Ascending aorta (tissue), 2 donors: Measurements from ENCODE around the gene ZNF839. TPM values are rescaled to one million over a fixed set of nuclear protein-coding genes. Genes with fewer than 3 reads are reported as not detected.

Experiments used
- DNase-seq, 2 donors: peaks; one replicate each; pipeline ENCODE4 v3.0.0-alpha.2; 2019; ENCODE audit warnings: low spot score in 2 of 2
- H3K27ac ChIP-seq, 2 donors: fragments of 200-600 bp; sonication (generic); one replicate each; pipeline ENCODE4 v1.5.1; 2016 to 2017; ENCODE audit warnings: mild to moderate bottlenecking in 1 of 2
- H3K27me3 ChIP-seq: fragments of 200-600 bp; sonication (generic); one replicate; pipeline ENCODE4 v1.5.1; 2017
- H3K36me3 ChIP-seq, 2 donors: fragments of 200-600 bp; sonication (generic); one replicate each; pipeline ENCODE4 v1.5.1; 2016
- H3K4me1 ChIP-seq, 2 donors: fragments of 200-600 bp; sonication (generic); one replicate each; pipeline ENCODE4 v1.5.1; 2016 to 2017; ENCODE audit warnings: mild to moderate bottlenecking in 1 of 2
- H3K4me3 ChIP-seq, 2 donors: fragments of 200-600 bp; sonication (generic); one replicate each; pipeline ENCODE4 v1.5.1; 2016 to 2017; ENCODE audit warnings: mild to moderate bottlenecking in 1 of 2
- H3K9me3 ChIP-seq, 2 donors: fragments of 200-600 bp; sonication (generic); one replicate each; pipeline ENCODE4 v1.5.1; 2016
- CTCF ChIP-seq, 3 experiments: fragments of 200-600 bp in 2 of 3; fragments of 450-650 bp in 1 of 3; sonication (generic) in 2 of 3; IDR thresholded peaks; one replicate each; pipeline ENCODE4 v1.5.1; 2016 to 2019; ENCODE audit warnings: antibody characterized with exemption in 3 of 3, mild to moderate bottlenecking in 1 of 3, moderate library complexity in 1 of 3
- intact Hi-C: fragments of 100-400 bp; cut with DNase I; formaldehyde crosslinking; loops from one replicate; pipeline ENCODE4 v1.15.1; 2023
- total RNA-seq: library from RNA; depleted of rRNA; stranded (reverse); fragments of >200 nt; gene quantifications from one replicate; pipeline ENCODE4 v1.1.0, GENCODE V29; 2016

Gene ZNF839
- total RNA-seq, 1 donor from 2014 or later, result 11.0 TPM

- intact Hi-C loops, result no loop called here
These were observed 15.6 kb downstream of the ZNF839 start for GRCh38 chr14:102335163-102335562.

GRCh38 chr14:102338724-102339123 lies 19.2 kb downstream of the ZNF839 start:
- no peaks in the 10 kb centered on the region for H3K9me3 ChIP-seq
- H3K36me3 ChIP-seq, result peaks cover 28 to 71% of the 10 kb centered on the region in 2 donors
- H3K27me3 ChIP-seq, result no peaks in the 10 kb centered on the region
- DNase-seq, result no peak
- H3K4me1 ChIP-seq, result no peaks in the 10 kb centered on the region
- no peak for TF ChIP-seq CTCF (IDR thresholded peaks at IDR 0.05)
- no peak overlapping the region for H3K4me3 ChIP-seq
- intact Hi-C loops, result no loop called here
- H3K27ac ChIP-seq, result no peak overlapping the region

More at GRCh38 chr14:102335163-102335562, 15.6 kb downstream of the ZNF839 start:
- H3K27ac ChIP-seq, result no peak overlapping the region
- peaks cover 15 to 53% of the 10 kb centered on the region in 2 donors for H3K36me3 ChIP-seq
- H3K27me3 ChIP-seq, result no peaks in the 10 kb centered on the region
- no peaks in the 10 kb centered on the region for H3K9me3 ChIP-seq
- no peak overlapping the region for H3K4me3 ChIP-seq
- no peak for TF ChIP-seq CTCF (IDR thresholded peaks at IDR 0.05)
- no peak for DNase-seq
- no peaks in the 10 kb centered on the region for H3K4me1 ChIP-seq

GRCh38 chr14:102341566-102341965 lies 22.0 kb downstream of the ZNF839 start:
- peaks cover 50 to 79% of the 10 kb centered on the region in 2 donors for H3K36me3 ChIP-seq
- H3K4me3 ChIP-seq, result no peak overlapping the region
- no peak for TF ChIP-seq CTCF (IDR thresholded peaks at IDR 0.05)
- H3K27me3 ChIP-seq, result no peaks in the 10 kb centered on the region
- H3K9me3 ChIP-seq, result no peaks in the 10 kb centered on the region
- intact Hi-C loops, result no loop called here
- H3K4me1 ChIP-seq, result no peaks in the 10 kb centered on the region
- no peak for DNase-seq
- no peak overlapping the region for H3K27ac ChIP-seq

- Histone ChIP-seq H3K27me3 (no peaks in the 10 kb centered on the region), H3K27ac (no peak overlapping the region), H3K4me3 (no peak overlapping the region), H3K4me1 (no peaks in the 10 kb centered on the region), H3K9me3 (no peaks in the 10 kb centered on the region), H3K36me3 (peaks cover 56 to 81% of the 10 kb centered on the region in 2 donors)
- intact Hi-C loops, result no loop called here
- TF ChIP-seq CTCF (IDR thresholded peaks at IDR 0.05), result no peak
- DNase-seq, result no peak
These were observed 22.7 kb downstream of the ZNF839 start for GRCh38 chr14:102342238-102342637.

- Histone ChIP-seq H3K27ac (no peak overlapping the region), H3K4me3 (no peak overlapping the region), H3K36me3 (peaks cover 66 to 89% of the 10 kb centered on the region in 2 donors), H3K9me3 (no peaks in the 10 kb centered on the region), H3K27me3 (no peaks in the 10 kb centered on the region), H3K4me1 (no peaks in the 10 kb centered on the region)
- TF ChIP-seq CTCF (IDR thresholded peaks at IDR 0.05), result no peak
- DNase-seq, result no peak
- intact Hi-C loops, result no loop called here
These were observed 24.5 kb downstream of the ZNF839 start for GRCh38 chr14:102344084-102344483.

- peaks cover 70 to 89% of the 10 kb centered on the region in 2 donors for H3K36me3 ChIP-seq
These were observed 24.9 kb downstream of the ZNF839 start for GRCh38 chr14:102344485-102344884.

More at GRCh38 chr14:102344485-102344884, 24.9 kb downstream of the ZNF839 start:
- no peaks in the 10 kb centered on the region for H3K9me3 ChIP-seq
- H3K4me3 ChIP-seq, result no peak overlapping the region
- no peak for TF ChIP-seq CTCF (IDR thresholded peaks at IDR 0.05)
- no peak for DNase-seq
- no peaks in the 10 kb centered on the region for H3K27me3 ChIP-seq
- H3K4me1 ChIP-seq, result no peaks in the 10 kb centered on the region
- no peak overlapping the region for H3K27ac ChIP-seq
- intact Hi-C loops, result no loop called here
